VCaP (cell line): ENCODE measurements around the gene CACNA1B.

Experiments
- H3K27ac ChIP-seq: fragments of 450-650 bp; 2 replicates; pipeline ENCODE4 v1.5.1; 2017
- TF ChIP-seq, protein P1 (sequence below): fragments of 450-650 bp; conservative IDR thresholded peaks from 2 replicates; pipeline ENCODE4 v1.5.1; 2017; ENCODE audit warnings: mild to moderate bottlenecking, moderate library complexity

Gene CACNA1B

DNA sequence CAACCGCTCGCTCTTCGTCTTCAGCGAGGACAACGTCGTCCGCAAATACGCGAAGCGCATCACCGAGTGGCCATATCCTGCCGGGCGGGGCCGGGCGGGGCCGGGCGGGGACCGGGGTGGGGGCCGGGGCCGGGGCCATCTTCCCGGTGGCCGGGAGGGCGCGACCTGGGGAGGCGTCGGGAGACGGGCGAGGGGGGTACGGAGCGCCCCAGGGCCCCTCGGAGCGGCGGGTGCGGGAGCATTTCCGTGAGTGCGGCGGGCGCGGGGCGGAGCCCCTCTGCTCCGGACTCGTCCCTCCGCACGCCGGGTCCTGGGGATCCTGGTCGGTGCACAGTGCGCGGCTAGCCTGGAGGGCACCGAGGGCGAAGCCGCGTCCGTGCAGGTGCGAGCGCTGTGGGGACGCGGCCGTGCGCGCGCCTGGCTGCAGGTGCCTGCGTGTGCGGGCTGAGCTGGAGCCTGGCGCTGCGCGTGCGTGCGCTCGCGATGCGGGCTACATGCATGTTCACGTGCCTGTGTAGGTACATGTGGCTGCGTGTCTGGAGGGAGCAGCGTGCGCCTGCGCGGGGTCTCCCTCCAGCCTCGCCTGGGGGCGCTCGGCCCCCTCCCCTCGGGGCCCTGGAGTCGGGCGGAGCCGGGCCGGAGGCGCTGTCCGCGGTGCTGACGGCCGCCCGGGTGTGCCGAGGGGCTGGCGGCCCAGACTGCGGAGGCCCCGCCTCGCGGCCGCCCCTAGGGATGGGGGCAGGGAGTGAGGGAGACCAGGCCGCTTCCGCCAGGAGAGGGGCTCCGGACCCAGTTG lies 762 bp downstream of the CACNA1B start:
- TF ChIP-seq, protein P1, sequence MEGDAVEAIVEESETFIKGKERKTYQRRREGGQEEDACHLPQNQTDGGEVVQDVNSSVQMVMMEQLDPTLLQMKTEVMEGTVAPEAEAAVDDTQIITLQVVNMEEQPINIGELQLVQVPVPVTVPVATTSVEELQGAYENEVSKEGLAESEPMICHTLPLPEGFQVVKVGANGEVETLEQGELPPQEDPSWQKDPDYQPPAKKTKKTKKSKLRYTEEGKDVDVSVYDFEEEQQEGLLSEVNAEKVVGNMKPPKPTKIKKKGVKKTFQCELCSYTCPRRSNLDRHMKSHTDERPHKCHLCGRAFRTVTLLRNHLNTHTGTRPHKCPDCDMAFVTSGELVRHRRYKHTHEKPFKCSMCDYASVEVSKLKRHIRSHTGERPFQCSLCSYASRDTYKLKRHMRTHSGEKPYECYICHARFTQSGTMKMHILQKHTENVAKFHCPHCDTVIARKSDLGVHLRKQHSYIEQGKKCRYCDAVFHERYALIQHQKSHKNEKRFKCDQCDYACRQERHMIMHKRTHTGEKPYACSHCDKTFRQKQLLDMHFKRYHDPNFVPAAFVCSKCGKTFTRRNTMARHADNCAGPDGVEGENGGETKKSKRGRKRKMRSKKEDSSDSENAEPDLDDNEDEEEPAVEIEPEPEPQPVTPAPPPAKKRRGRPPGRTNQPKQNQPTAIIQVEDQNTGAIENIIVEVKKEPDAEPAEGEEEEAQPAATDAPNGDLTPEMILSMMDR = peak; percentile 35

DNA sequence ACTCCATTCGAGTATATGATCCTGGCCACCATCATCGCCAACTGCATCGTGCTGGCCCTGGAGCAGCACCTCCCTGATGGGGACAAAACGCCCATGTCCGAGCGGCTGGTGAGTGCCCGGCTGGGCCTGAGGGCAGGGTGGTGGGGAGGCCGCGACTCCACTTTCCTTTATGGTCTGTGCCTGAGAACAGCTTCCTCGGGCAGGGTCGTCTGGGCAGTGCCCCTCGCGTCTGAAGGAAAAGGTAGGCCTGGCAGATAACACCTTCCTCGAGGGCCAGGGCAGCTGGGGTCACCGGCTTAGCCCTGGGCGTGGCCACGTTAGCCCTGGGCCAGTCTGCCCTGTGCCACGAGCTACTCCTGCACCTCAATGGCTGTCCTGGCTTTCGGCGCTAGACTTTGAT lies 1.5 kb downstream of the CACNA1B start:
- TF ChIP-seq, protein P1 = no peak
- H3K27ac ChIP-seq = peak overlapping the region; percentile 90

More for the DNA sequence above, 762 bp downstream of the CACNA1B start:
- H3K27ac ChIP-seq = peak overlapping the region; percentile 90

DNA sequence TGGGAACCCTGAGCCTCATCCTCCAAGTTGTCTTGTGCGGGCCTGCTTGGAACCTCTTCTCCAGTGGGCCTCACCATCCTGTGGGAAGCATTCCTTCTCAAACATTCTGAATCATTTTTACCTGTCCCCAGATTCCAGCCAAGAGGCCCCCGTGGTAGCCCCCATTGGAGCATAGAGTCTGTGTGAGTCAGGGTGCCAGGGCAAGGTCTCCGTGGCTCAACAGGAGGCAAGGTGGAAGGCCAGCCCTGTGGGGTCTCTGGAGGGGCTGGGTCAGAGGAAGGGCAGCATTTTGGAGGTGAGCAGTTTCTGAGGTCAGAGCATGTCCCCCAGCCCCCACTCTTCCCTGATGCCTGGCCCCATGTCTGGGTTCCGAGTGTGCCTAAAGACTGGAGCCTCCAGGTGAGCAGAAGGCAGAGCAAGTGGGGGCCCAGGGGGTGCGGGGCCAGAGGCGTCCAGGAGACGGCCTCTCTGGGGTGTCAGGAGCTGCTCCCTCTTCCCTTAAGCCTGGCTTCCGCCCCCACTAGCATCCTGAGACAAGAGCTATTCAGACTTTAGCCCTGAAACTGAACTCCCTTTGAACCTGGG lies 2.1 kb downstream of the CACNA1B start:
- peak overlapping the region; percentile 90 for H3K27ac ChIP-seq
- TF ChIP-seq, protein P1 = no peak

DNA sequence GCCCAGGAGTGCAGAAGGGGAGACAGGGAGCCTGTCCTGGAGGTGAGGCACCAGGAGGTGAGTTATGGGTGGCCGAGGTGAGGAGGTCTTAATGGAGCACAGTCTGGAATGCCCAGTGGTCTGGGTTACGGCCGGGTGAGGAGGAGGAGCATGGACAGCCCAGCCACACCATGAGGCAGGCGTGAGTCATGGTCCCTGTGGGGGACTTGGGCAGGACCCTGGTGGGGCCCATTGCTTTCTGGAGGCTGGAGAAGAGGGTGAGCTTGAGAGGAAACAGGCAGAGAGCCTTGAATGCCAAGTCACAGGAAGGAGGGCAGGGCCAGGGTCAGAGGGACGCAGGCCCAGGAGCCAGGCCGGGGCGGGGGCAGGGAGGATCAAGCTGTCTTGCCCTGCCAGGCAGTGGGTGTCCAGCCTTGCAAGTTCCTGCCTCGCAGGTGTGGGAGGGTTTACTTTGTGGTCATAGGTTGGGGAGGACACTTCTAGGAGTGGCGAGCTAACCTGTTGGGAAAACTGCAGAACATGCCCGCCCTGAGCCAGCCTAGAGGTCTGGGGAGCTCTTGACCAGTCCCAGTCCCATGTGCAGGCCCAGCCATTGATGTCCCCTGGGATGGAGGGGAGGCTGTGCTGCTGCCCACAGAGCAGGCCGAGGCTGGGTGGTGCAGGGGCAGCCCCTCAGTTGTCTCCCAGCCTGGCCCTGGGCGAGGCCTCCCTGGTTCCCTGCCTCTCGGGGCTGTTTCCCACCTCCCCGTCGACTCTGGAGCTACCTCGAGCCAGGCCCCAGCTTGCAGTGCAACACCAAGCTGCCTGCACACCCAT lies 2.8 kb downstream of the CACNA1B start:
- peak overlapping the region; percentile 90; the same call in 1 of the 2 replicates for H3K27ac ChIP-seq
- TF ChIP-seq, protein P1 = no peak

DNA sequence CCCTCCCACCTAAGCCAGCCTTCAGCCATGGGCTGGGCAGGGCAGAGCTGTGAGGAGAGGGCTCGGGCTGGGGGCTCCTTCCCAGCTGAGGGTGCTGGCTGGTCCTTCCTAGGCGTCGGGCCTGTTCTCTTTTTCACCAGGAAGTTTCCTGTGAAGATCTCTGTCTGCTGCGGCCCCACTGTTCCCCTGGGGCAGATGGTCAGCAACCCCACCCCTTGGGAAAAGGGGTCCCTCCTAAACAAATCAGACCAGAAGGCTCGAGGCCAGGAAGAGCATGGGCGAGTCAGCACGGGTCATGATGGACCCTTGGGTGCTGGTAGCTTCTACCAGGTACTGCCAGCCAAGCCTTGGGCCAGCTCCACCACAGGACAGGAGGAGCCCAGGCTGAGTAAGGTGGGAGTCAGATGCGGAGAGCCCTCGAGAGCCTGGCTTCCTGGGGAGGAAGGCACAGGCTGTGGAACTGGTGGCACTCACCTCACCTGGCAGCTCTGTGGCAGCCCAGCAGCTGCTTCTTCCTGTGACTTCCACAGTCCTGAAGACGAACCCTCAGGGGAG lies 3.5 kb downstream of the CACNA1B start:
- H3K27ac ChIP-seq = peak overlapping the region; percentile 90; the same call in 1 of the 2 replicates
- TF ChIP-seq, protein P1 = no peak

DNA sequence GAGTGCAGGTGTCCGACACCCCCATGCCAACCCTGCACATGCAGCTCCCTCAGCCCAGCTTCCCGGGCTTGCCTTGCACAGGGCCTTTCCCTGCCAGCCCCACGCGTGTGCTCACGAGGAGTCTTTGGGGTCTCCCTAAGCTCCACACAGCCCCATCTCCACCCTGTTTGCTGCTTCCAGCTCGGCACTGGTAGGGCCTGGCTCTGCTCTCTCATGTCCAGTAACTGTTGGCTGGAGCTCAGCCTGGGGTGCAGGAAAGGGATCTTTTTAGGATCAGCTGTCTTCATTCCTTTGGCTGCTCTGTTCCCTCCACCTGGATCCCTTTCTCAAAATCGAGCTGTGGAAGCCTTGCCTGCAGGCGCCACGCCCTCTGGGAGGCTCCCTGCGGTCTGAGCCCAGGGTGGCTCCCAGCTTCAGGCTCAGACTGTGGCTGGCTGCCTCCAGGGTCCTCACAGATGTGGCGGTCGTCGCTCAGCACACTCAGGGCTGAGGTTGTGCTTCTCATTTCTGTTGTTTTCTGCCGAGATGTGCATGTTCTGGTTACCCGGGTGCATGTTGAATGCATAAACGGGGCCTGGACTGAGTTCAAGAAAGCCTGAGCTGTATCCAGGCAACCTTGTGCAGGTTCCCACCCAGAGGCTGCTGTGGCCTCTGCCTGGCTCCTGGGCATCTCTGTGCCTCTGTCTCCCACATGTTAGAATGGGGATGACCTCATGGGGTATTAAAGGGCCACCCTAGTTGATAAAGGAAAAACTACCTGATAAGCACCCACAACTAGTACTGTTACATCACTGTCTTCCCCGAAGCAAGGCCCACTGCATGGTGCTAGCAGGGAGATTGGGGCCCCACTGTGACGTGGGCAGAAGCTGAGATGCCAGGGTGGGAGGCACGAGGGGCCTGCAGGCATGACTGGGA lies 4.3 kb downstream of the CACNA1B start:
- TF ChIP-seq, protein P1 = no peak
- H3K27ac ChIP-seq = peak overlapping the region; percentile 90; the same call in 1 of the 2 replicates
